Measurements from ENCODE around the gene BCKDHA. TPM values are rescaled to one million over a fixed set of nuclear protein-coding genes. Genes with fewer than 3 reads are reported as not detected.
A peak's percentile ranks its signal among the peaks of the same experiment; 100 is the strongest.

The BCKDHA gene
- total RNA-seq: 49.3 TPM

GRCh38 chr19:41397086-41398049 lies at the start of gene BCKDHA, which contains the start of gene EXOSC5:
Gene BCKDHA, plus strand, starts transcription at chr19:41397818. Its CDS starts 10 bp downstream, at chr19:41397828.
Gene EXOSC5, minus strand, starts transcription at chr19:41397359. Its CDS starts 31 bp downstream, at chr19:41397328.
- peak; percentile 97 for ATAC-seq

DNA sequence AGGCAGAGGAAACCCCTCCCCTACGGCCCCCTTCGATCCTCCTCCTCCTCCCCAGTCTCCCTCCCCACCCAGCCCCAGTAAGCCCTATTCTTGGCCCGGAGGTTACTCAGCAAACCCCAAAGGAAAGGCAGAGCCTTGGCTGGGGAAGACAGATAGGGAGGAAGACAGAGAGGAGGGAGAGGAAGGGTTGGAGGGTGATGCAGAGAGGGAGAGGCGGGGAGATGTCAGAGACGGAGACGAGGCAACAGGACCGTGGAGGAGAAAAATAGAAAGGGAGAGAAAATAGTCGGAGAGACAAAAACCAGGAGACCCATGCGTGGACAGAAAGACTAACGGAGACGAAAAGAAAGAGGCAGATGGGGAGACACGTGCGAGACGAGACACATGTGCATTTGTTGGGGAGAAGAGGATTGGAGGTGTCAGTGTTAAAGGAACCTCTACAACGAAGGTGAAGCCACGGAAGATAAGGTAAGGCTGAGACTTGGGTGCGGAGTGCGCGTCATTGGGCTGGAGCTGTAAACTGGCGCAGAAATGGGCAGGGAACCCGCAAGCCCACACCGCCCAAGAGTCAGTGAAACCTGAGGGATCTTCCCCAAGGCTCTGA lies 46.8 kb upstream of the BCKDHA start:
- no peak for ATAC-seq

- peak; percentile 75 for ATAC-seq
These were observed 46.0 kb upstream of the BCKDHA start for GRCh38 chr19:41351339-41352245.

- no peak for ATAC-seq
These were observed 45.4 kb upstream of the BCKDHA start for GRCh38 chr19:41352279-41352608.

DNA sequence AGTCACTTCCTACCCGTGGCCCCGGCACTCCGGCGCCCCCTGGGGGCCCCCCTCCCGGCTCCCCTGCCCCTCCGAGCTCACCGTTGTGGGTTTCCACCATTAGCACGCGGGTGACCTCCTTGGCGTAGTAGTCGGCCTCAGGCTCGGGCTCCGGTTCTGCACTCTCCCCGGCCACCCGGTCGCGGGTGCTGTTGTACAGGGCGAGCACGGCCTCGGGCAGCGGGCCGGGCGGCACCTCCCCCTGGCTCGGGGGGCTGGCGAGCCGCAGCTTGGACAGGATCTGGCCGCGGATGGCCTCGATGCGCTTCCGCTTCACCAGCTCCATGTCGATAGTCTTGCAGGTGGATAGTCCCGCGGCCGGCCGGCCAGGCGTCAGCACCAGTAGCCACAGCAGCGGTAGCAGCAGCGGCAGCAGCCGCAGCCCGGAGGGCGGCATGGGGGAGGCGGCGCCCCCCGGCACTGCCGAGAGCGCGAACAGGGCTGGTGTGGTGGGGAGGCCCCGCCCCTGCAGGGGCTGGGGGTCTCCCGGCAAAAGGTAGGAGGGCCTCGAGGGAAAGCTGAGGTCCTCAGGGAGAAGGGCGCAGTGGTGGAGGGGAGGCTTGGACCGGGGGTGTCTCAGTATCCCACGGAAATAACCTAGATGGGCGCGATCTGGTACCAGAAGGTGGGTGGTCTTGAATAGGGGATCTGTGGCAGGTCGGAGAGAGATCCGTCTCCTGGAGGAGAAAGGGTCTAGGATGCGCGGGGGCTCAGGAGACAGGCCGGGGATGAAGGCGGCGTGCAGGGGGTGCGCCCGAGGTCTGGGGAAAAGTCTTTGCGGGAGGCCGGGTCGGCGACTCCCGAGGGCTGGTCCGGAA lies 44.8 kb upstream of the BCKDHA start:
- peak; percentile 1 for ATAC-seq

DNA sequence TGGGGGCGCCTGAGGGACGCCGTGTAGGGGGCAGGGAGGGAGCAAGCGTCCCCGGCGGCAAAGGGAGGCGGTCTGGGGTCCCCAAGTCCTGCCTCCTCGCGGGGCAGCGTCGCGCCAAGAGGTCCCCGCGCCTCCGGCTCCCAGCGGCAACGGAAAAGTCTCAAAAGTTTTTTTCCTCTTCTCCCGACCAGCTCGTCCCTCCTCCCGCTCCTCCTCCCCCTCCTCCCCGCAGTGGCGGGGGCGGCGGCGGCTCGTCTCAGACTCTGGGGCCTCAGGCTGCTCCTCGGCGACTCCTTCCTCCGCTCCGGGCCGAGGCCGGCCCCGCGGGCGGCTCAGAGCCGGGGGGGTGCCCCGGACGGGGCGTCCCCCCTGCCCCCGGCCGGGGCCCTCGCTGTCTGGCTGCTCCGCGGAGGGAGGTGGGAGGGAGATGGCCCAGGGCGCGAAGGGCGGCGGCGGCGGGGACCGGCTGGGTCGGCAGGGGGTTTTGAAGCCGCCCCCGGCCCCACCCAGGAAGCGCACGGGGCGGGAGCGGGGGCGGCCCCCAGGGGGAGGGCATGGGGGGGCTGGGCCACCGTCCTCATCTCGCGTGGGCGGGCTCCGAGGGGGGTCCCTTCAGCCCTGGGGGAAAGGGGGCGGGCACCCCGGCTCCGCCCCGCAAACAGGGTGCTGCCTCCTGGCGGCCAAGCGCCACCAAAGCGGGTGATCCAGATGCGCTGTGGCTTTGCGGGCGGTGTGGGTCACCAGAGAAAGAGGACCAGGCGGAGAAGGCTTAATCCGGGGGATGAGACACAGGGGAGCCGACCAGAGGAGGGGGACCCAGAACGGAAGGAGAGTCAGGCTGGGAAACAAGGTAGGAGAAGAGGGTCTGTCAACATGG lies 43.9 kb upstream of the BCKDHA start, which contains the start of gene TGFB1:
TGFB1 (minus strand) TSS at position 457 of the 877 bp plus-strand sequence. CDS start 878 bp downstream, outside the sequence.
- ATAC-seq: peak; percentile 76

DNA sequence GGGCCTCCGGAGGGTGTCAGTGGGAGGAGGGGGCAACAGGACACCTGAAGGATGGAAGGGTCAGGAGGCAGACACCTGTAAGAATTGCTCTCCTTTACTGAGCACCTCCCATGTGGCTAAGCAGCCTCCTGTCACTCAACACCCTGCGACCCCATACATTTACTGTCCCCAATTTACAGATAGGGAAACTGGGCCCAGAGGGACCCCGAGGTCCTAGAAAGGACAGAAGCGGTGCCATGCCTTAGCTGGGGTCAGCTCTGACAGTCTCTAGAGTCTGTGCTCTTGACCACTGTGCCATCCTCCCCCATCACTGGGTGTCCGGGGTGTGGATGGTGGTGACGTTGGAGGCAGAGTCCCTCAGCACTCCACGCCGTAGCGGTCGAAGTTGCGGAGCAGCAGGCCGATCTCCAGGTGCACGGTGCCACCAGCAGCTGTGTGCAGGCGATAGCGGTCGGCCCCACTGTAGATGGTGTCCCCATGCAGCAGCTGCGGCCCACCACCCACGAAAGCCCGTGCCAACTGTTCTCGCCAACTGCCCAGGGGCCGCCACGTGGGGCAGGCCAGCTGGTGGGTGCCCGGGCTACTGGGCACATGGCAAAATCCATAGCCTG lies 43.2 kb upstream of the BCKDHA start:
- no peak for ATAC-seq

- no peak for ATAC-seq
These were observed 42.6 kb upstream of the BCKDHA start for GRCh38 chr19:41355035-41355434.

GRCh38 chr19:41355802-41356201 lies 41.8 kb upstream of the BCKDHA start:
- no peak for ATAC-seq

DNA sequence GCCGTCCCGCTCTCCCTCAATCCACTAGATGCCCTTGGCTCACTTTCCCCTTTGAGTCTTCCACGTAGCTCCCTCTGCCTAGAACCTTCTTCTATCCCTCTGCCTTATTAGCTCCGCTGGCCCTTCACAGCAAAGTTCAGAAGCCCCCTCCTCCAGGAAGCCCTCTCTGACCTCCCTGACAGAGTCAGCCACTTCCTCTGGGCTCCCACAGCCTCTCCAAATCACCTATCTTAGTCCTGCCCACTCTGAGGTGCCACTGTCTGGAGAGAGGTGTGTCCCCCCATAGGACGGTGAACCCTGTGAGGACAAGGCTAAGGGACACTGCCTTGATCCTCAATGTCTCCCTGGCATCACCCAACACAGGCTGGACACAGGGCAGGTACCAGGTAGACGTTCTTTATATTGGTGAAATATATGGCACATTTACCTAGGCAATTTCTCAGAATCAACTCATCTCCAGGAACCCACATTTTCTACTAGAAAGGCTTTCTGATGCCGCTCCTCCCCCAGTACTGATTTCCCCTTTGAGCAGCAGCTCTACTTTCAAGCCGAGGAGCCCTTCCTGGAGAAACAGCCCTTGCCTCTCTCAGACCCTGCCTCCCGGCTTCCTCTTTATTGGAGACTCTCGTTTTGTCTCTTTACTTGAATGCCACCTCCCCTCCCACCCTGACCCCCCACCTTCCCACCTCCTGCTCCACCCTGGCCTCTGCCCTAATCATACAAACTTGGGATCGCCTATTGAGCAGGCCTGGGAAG lies 40.5 kb upstream of the BCKDHA start:
- ATAC-seq: no peak

DNA sequence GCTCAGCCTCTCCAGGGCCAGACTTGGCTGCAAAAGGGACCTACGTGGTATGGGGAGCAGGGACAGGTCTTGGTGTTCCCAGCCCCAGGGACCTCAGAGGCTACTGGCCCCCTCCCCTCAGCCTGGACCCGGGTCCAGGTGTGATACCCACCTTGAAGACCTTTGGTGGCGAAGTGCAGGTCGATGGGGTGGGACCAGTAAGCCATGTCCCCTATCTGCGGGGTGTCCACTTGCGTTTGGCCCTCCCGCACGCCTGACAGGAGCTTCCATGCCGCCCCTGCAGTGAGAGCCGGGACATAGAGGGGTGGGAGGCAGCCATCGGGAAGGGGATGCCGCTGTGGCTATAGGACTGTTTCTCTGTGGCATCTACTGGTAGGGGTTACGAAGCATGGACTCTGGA lies 39.9 kb upstream of the BCKDHA start:
- ATAC-seq: no peak

DNA sequence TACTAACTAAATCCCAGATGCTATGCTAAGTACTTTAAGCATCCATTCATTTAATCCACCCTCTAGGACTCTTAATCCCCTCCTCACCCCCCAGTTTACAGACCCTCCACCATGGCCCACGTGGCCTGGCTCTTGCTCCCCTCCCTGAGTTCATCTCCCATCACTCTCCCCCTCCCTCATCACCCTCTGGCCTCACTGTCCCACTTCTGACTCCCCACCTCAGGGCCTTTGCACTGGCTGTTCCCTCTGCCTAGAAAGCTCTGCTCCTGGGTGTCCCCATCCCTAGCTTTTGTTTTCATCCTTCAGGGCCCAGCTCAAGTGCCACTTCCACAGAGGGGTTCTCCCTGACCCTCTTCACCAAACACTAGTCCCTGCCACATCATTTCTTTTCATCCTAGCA lies 37.9 kb upstream of the BCKDHA start:
- no peak for ATAC-seq

- ATAC-seq: peak; percentile 23
These were observed 35.3 kb upstream of the BCKDHA start for GRCh38 chr19:41362143-41362847.

DNA sequence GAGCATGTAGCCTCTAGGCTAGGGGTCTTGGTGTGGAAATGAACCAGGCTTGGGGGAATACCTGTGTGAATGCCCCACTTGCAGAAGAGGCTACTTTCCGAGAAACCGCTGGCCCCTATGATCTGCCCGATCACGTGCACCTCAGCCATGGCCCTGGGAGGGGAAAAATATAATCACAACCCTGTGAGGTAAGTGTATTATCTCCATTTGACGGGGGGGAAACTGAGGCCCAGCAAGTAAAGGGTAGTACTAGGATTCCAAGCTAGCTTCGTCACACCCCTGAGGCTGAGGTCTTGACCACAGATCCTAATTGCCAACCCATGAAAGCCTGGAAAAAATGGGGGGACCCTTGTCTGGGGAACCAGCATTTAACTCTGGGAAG lies 34.3 kb upstream of the BCKDHA start:
- no peak for ATAC-seq

GRCh38 chr19:41363753-41364523 lies 33.7 kb upstream of the BCKDHA start, which contains the start of gene B9D2:
Gene B9D2, minus strand, starts transcription at chr19:41364149. Its CDS starts 630 bp downstream, at chr19:41363519.
- ATAC-seq: peak; percentile 92

DNA sequence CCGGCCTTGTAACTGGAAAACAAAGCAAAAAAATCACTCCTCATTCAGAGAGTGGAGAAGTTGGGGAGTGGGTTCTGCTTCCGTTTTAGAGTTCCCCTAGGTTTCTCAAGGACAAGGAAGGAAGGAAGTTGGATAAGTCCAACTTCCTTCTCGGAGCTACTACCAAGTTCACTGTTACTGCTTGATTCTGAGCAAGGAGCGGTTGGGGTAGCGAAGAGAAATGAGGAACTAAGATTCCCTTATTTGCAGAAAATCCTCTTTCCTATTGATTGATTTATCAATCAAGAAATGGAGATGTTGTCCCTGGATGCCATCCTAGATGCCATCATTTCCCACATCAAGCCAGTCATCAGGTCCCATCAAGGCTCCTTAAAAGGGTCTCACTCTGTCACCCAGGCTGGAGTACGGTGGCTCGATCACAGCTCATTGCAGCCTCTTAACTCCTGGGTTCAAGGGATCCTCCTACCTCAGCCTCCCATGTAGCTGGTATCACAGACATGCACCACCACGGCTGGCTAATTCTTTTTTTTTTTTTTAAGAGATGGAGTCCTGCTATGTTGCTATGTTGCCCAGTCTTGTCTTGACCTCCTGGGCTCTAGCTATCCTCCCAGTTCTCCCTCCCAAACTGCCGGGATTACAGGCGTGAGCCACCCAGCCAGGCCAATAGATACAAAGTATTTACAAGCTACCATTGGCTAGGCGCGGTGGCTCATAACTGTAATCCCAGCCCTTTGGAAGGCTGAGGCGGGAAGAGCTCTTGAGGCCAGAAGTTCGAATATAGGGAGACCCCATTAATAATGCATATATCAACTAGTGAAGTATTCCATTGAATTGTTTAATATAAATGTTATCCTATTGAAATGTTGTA lies 32.9 kb upstream of the BCKDHA start:
- ATAC-seq: no peak

- no peak for ATAC-seq
These were observed 31.5 kb upstream of the BCKDHA start for GRCh38 chr19:41366089-41366488.
